HepG2 (cell line): ENCODE results near the gene CFAP206.

Experiments
- ATRX ChIP-seq: sonication (generic); formaldehyde crosslinking; IDR thresholded peaks from 2 replicates; pipeline ENCODE4 v1.4.0; 2020; ENCODE audit warnings: missing genetic modification reagents, borderline replicate concordance
- FOXA1 ChIP-seq, 2 experiments: fragments of 450-650 bp in 1 of 2; sonication (generic) in 1 of 2; formaldehyde crosslinking in 1 of 2; IDR thresholded peaks; 2 replicates each; pipeline versions ENCODE4 v1.4.0 to v1.6.1; 2016 to 2020; ENCODE audit warnings: missing genetic modification reagents in 1 of 2
- HDAC2 ChIP-seq: sonication (generic); formaldehyde crosslinking; IDR thresholded peaks from 2 replicates; pipeline ENCODE4 v1.4.0; 2020; ENCODE audit warnings: missing genetic modification reagents
- MXI1 ChIP-seq: IDR thresholded peaks from 3 replicates; pipeline ENCODE4 v1.6.1; 2012; ENCODE audit warnings: low read depth, low read length, inconsistent platforms, borderline replicate concordance
- TF ChIP-seq, protein P1 (sequence below): sonication (generic); formaldehyde crosslinking; IDR thresholded peaks from 2 replicates; pipeline ENCODE4 v1.8.1; 2023; ENCODE audit warnings: mild to moderate bottlenecking, missing genetic modification reagents
- TF ChIP-seq, protein P2 (sequence below): sonication (generic); formaldehyde crosslinking; IDR thresholded peaks from 2 replicates; pipeline ENCODE4 v1.5.0; 2020; ENCODE audit warnings: mild to moderate bottlenecking, missing genetic modification reagents, moderate library complexity

DNA sequence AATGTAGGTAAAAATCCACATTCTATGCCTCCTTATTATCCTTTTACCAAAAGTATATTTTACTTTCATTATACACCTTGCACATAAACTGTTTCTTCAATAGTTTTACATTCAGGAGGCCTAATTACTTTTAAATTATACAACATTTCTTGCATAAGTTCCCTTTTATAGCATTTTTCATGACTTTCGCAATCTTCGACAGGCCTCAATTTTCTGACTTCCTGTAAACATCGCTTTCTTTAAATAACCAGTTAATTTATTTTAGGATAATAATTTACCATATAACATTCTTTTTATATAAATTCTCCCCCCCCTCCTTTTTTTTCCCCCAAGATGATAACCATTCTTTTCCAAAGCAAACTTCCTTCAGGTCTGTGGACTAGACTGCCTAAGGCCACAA is 74.2 kb downstream of the CFAP206 start:
- TF ChIP-seq, protein P1, sequence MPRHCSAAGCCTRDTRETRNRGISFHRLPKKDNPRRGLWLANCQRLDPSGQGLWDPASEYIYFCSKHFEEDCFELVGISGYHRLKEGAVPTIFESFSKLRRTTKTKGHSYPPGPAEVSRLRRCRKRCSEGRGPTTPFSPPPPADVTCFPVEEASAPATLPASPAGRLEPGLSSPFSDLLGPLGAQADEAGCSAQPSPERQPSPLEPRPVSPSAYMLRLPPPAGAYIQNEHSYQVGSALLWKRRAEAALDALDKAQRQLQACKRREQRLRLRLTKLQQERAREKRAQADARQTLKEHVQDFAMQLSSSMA (CRISPR knock-in tag), result no peak
- TF ChIP-seq ATRX (no peak), FOXA1 (IDR thresholded peaks at IDR 0.05) (no peak), FOXA1 (CRISPR knock-in tag; IDR thresholded peaks at IDR 0.05) (no peak), MXI1 (no peak), HDAC2 (CRISPR knock-in tag) (no peak)
- TF ChIP-seq, protein P2, sequence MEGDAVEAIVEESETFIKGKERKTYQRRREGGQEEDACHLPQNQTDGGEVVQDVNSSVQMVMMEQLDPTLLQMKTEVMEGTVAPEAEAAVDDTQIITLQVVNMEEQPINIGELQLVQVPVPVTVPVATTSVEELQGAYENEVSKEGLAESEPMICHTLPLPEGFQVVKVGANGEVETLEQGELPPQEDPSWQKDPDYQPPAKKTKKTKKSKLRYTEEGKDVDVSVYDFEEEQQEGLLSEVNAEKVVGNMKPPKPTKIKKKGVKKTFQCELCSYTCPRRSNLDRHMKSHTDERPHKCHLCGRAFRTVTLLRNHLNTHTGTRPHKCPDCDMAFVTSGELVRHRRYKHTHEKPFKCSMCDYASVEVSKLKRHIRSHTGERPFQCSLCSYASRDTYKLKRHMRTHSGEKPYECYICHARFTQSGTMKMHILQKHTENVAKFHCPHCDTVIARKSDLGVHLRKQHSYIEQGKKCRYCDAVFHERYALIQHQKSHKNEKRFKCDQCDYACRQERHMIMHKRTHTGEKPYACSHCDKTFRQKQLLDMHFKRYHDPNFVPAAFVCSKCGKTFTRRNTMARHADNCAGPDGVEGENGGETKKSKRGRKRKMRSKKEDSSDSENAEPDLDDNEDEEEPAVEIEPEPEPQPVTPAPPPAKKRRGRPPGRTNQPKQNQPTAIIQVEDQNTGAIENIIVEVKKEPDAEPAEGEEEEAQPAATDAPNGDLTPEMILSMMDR, result no peak
